SU-DHL-6 (cell line): ENCODE results near the gene ARL5A.

Experiments
- H2AFZ ChIP-seq: fragments of 200-600 bp; sonication (generic); 2 replicates; pipeline ENCODE4 v1.6.1; 2014; ENCODE audit warnings: low read depth, mild to moderate bottlenecking, moderate library complexity, mixed read lengths, antibody characterized with exemption, low read length; ENCODE audit not compliant: severe bottlenecking
- H3F3A ChIP-seq: fragments of 200-600 bp; shearing (Covaris generic); 2 replicates; pipeline ENCODE4 v1.6.0; 2016; ENCODE audit warnings: antibody characterized with exemption, mild to moderate bottlenecking; ENCODE audit not compliant: insufficient read depth
- H3K27ac ChIP-seq: fragments of 200-600 bp; sonication (generic); 2 replicates; pipeline ENCODE4 v1.5.1; 2016; ENCODE audit warnings: low read depth, mild to moderate bottlenecking, low read length, moderate library complexity, mixed read lengths
- H3K27me3 ChIP-seq: fragments of 200-600 bp; sonication (generic), shearing (Covaris generic); 2 replicates; pipeline ENCODE4 v1.6.0; 2014; ENCODE audit warnings: mild to moderate bottlenecking, low read length
- H3K36me3 ChIP-seq: fragments of 200-600 bp; sonication (generic); 2 replicates; pipeline ENCODE4 v1.6.1; 2014; ENCODE audit warnings: mild to moderate bottlenecking, low read length, mixed read lengths
- H3K4me2 ChIP-seq: fragments of 300-600, 200-600 bp; shearing (Covaris generic), sonication (generic); 2 replicates; pipeline ENCODE4 v1.6.0; 2014; ENCODE audit warnings: low read length, low read depth, mild to moderate bottlenecking; ENCODE audit not compliant: poor library complexity, severe bottlenecking
- H3K4me3 ChIP-seq: fragments of 200-600 bp; sonication (generic); 2 replicates; pipeline ENCODE4 v1.5.1; 2014; ENCODE audit warnings: antibody characterized with exemption, low read length, mild to moderate bottlenecking, mixed read lengths; ENCODE audit not compliant: insufficient read depth, poor library complexity, severe bottlenecking
- H3K79me2 ChIP-seq: fragments of 200-600 bp; sonication (generic); 2 replicates; pipeline ENCODE4 v1.6.1; 2014; ENCODE audit warnings: mild to moderate bottlenecking, low read length, moderate library complexity; ENCODE audit not compliant: insufficient read depth
- H3K9ac ChIP-seq: fragments of 200-600 bp; sonication (generic); 2 replicates; pipeline ENCODE4 v1.7.0; 2014; ENCODE audit warnings: mild to moderate bottlenecking, low read length
- H3K9me2 ChIP-seq: fragments of 200-600 bp; sonication (generic); replicated peaks from 2 replicates; pipeline ENCODE4 v1.6.1; 2014; ENCODE audit warnings: low read length; ENCODE audit not compliant: insufficient read depth
- H3K9me3 ChIP-seq: fragments of 200-600 bp; sonication (generic); 2 replicates; pipeline ENCODE4 v1.6.1; 2014; ENCODE audit warnings: low read length, mixed read lengths; ENCODE audit not compliant: insufficient read depth
- H4K20me1 ChIP-seq: fragments of 200-600 bp; sonication (generic); 2 replicates; pipeline ENCODE4 v1.6.1; 2014; ENCODE audit warnings: low read depth, mild to moderate bottlenecking, antibody characterized with exemption, low read length, moderate library complexity, mixed read lengths
- CTCF ChIP-seq: fragments of 200-600 bp; sonication (generic); IDR thresholded peaks from one replicate; pipeline ENCODE4 v1.5.1; 2017; ENCODE audit warnings: antibody characterized with exemption, mild to moderate bottlenecking, low read length, moderate library complexity; ENCODE audit not compliant: insufficient read depth, poor library complexity, severe bottlenecking
- EZH2phosphoT487 ChIP-seq: fragments of 200-600 bp; sonication (generic), shearing (Covaris generic); conservative IDR thresholded peaks from 2 replicates; pipeline ENCODE4 v1.6.1; 2018; ENCODE audit warnings: mild to moderate bottlenecking, antibody characterized with exemption, low read length, moderate library complexity, mixed read lengths

Gene ARL5A

GRCh38 chr2:151844211-151844896 lies 16.1 kb upstream of the ARL5A start:
- H3F3A ChIP-seq = no peaks in the 10 kb centered on the region
- TF ChIP-seq EZH2phosphoT487 = no peak
- no peak for TF ChIP-seq CTCF
- no peak overlapping the region for H2AFZ ChIP-seq
- H3K79me2 ChIP-seq = no peaks in the 10 kb centered on the region
- H3K9ac ChIP-seq = no peak overlapping the region
- no peaks in the 10 kb centered on the region for H3K9me2 ChIP-seq
- no peaks in the 10 kb centered on the region for H3K27me3 ChIP-seq
- no peaks in the 10 kb centered on the region for H3K9me3 ChIP-seq
- H3K4me2 ChIP-seq = no peak overlapping the region
- no peak overlapping the region for H3K4me3 ChIP-seq
- H3K27ac ChIP-seq = no peak overlapping the region
- no peaks in the 10 kb centered on the region for H3K36me3 ChIP-seq
- H4K20me1 ChIP-seq = no peaks in the 10 kb centered on the region

- no peak overlapping the region for H3K27ac ChIP-seq
- no peak overlapping the region for H2AFZ ChIP-seq
- H3K4me2 ChIP-seq = no peak overlapping the region
Observed at GRCh38 chr2:151843691-151844061, 15.5 kb upstream of the ARL5A start.

GRCh38 chr2:151842830-151843690 lies 14.8 kb upstream of the ARL5A start:
- no peaks in the 10 kb centered on the region for H3F3A ChIP-seq
- no peaks in the 10 kb centered on the region for H3K9me3 ChIP-seq
- no peaks in the 10 kb centered on the region for H3K79me2 ChIP-seq
- no peaks in the 10 kb centered on the region for H3K36me3 ChIP-seq
- no peak overlapping the region for H2AFZ ChIP-seq
- H3K4me2 ChIP-seq = no peak overlapping the region
- no peaks in the 10 kb centered on the region for H3K27me3 ChIP-seq
- no peak overlapping the region for H3K27ac ChIP-seq
- no peaks in the 10 kb centered on the region for H3K9me2 ChIP-seq
- H4K20me1 ChIP-seq = no peaks in the 10 kb centered on the region
- TF ChIP-seq EZH2phosphoT487 = no peak
- no peak for TF ChIP-seq CTCF
- H3K4me3 ChIP-seq = no peak overlapping the region
- no peak overlapping the region for H3K9ac ChIP-seq

More at GRCh38 chr2:151843691-151844061, 15.5 kb upstream of the ARL5A start:
- Histone ChIP-seq H3K27me3 (no peaks in the 10 kb centered on the region), H3K9ac (no peak overlapping the region), H3K4me3 (no peak overlapping the region), H4K20me1 (no peaks in the 10 kb centered on the region), H3K36me3 (no peaks in the 10 kb centered on the region), H3K79me2 (no peaks in the 10 kb centered on the region), H3F3A (no peaks in the 10 kb centered on the region), H3K9me2 (no peaks in the 10 kb centered on the region), H3K9me3 (no peaks in the 10 kb centered on the region)
- no peak for TF ChIP-seq CTCF
- TF ChIP-seq EZH2phosphoT487 = no peak
